ENCODE results near the gene DHRS7.

- TF ChIP-seq FOXM1 (IDR thresholded peaks at IDR 0.05; ENCODE audit: low read depth) (no peak), POLR2AphosphoS5 (IDR thresholded peaks at IDR 0.05; ENCODE audit: low read depth, low read length) (no peak), CTCF (IDR thresholded peaks at IDR 0.05) (no peak), SIN3A (IDR thresholded peaks at IDR 0.05; ENCODE audit: borderline replicate concordance, low read depth, low read length) (no peak), TAF1 (IDR thresholded peaks at IDR 0.05; ENCODE audit: borderline replicate concordance, low read depth, low read length) (no peak), REST (IDR thresholded peaks at IDR 0.05; ENCODE audit: low read depth, low read length) (no peak), JUND (IDR thresholded peaks at IDR 0.05) (no peak), YY1 (IDR thresholded peaks at IDR 0.05; ENCODE audit: low read depth) (no peak), RFX5 (IDR thresholded peaks at IDR 0.05; ENCODE audit: low read length) (no peak), USF2 (IDR thresholded peaks at IDR 0.05; ENCODE audit: borderline replicate concordance, low read depth, low read length) (no peak), TEAD4 (IDR thresholded peaks at IDR 0.05; ENCODE audit: borderline replicate concordance, insufficient read depth) (no peak), RAD21 (IDR thresholded peaks at IDR 0.05; ENCODE audit: low read length) (no peak)
Measured at GRCh38 chr14:60210703-60211102, 45.5 kb upstream of the DHRS7 start.

All from SK-N-SH (cell line).